ENCODE measurements around the gene TNRC18.
"Not testable (repeated sequence)": the region's sequence is repeated elsewhere in the genome, so short reads cannot be mapped to it uniquely, and the experiment has no call there.

Gene TNRC18, protein sequence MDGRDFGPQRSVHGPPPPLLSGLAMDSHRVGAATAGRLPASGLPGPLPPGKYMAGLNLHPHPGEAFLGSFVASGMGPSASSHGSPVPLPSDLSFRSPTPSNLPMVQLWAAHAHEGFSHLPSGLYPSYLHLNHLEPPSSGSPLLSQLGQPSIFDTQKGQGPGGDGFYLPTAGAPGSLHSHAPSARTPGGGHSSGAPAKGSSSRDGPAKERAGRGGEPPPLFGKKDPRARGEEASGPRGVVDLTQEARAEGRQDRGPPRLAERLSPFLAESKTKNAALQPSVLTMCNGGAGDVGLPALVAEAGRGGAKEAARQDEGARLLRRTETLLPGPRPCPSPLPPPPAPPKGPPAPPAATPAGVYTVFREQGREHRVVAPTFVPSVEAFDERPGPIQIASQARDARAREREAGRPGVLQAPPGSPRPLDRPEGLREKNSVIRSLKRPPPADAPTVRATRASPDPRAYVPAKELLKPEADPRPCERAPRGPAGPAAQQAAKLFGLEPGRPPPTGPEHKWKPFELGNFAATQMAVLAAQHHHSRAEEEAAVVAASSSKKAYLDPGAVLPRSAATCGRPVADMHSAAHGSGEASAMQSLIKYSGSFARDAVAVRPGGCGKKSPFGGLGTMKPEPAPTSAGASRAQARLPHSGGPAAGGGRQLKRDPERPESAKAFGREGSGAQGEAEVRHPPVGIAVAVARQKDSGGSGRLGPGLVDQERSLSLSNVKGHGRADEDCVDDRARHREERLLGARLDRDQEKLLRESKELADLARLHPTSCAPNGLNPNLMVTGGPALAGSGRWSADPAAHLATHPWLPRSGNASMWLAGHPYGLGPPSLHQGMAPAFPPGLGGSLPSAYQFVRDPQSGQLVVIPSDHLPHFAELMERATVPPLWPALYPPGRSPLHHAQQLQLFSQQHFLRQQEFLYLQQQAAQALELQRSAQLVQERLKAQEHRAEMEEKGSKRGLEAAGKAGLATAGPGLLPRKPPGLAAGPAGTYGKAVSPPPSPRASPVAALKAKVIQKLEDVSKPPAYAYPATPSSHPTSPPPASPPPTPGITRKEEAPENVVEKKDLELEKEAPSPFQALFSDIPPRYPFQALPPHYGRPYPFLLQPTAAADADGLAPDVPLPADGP (N-terminal part only)

GRCh38 chr7:5423306-5423975, at the start of gene TNRC18:
TSS of gene TNRC18 (minus strand) at chr7:5423834. CDS start at chr7:5421246, 2,588 bp downstream.
- DNase-seq (ENCODE audit: low spot score): no peak

DNA sequence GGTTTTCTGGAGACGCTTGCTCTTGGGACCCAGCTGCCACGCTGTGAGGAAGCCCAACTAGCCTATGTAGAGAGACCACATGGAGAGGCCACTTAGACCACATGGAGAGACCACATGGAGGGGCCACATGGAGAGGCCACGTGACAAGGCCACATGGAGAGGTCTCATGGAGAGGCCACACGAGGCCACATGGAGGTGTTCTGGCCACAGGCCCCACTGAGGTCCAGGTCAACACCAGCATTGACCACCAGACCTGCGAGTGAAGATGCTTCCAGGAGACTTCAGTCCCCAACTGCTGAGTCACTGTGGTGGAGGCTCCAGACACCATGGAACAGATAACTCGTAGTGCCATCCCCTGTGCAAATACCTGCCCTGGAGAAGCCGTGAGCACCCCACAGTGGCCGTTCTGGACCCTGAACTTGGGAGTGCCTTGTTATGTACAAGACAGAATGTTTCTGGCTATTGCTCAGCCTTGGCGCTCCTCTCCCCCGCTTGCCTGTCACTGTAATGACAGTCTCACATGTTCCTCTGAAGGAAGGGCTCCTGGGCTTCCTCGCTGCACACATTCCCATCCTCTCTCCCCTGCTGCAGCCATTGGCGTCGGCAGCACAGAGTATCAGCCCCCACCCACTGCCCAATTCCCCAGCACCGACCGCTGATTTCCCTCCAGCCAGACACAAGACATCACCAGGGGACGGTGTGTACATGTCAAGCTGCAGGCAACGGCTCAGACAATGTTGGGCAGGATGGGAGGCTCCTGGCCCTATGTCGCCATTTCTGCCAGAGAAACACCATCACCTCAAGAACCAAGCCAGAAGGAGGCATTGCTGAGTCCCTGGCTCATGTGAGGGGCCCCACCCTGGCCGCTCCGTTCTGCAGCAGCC, 49.0 kb upstream of the TNRC18 start:
- DNase-seq (ENCODE audit: low spot score): no peak

DNA sequence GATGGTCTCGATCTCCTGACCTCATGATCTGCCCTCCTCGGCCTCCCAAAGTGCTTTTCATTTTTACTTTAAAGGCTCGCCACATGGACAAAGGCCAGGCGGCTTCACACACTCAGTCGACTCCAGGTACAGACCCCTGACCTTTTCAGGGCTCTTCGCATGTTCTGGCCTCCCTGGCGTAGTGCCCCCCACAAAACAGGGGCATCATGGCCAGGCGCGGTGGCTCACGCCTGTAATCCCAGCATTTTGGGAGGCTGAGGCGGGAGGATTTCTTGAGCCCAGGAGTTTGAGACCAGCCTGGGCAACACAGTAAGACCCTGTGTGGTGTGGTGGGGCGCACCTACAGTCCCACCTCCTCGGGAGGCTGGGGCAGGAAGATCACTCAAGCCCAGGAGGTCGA, 48.0 kb upstream of the TNRC18 start:
- DNase-seq (ENCODE audit: low spot score): not testable (repeated sequence)

DNA sequence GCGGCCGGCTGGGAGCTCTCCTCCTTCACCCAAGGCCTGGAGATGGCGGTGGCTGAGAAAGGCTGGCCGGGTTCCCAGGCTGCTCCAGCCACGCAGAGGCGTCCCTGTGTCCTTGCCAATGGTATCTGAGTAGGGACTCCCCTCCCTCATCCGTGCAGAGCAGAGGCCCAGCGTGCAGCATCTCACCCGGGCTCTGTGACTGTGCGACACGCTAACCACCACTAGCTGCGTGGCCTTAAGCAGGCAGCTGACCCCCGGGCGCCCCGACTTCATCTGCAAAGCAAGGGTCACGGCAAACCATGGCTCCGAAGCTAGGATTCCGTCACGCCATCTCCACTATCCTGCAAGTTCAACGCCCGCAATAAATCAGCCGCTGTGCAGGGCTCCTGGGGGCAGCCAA, 47.2 kb upstream of the TNRC18 start:
- no peak for DNase-seq (ENCODE audit: low spot score)

- no peak for DNase-seq (ENCODE audit: low spot score)
These were observed 46.5 kb upstream of the TNRC18 start for GRCh38 chr7:5470167-5470532.

- no peak for DNase-seq (ENCODE audit: low spot score)
These were observed 45.9 kb upstream of the TNRC18 start for GRCh38 chr7:5469375-5470166.

DNA sequence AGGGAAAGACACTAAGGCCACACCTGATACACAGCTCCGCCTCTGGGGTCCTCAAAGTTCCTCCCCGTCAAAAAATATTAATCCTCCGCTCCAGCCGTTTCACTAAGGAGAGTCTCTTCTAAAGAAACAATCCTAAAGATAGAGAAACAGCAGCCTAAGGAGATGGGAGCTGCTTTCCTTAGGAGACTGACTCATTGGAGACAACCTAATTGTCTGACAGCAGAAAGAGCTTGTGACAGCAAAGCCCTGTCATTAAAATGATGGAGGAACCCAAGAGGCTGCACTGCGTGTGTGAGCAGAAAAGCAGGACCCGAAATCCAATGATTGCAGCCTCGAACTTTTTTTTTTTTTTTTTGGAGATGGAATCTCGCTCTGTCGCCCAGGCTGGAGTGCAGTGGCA, 44.0 kb upstream of the TNRC18 start:
- DNase-seq (ENCODE audit: low spot score): no peak

DNA sequence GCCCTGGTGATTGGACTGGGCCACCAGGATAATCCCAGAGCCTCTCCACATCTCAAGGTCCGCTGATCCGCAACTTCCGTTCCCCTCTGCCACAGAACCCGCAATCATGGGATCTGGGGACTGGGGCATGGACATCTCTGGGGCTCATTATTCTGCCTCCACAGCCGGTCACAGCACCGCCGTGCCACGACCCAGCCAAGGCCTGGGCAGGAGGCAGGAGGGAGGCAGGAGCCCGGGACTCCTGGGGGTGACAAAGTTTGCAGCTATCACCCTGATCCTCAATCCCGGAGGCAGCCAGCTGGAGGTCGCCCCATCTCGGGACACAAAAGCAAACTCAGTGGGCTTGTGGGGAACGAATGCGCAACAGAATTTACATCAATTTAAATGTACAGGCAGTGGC, 42.9 kb upstream of the TNRC18 start:
- no peak for DNase-seq (ENCODE audit: low spot score)

DNA sequence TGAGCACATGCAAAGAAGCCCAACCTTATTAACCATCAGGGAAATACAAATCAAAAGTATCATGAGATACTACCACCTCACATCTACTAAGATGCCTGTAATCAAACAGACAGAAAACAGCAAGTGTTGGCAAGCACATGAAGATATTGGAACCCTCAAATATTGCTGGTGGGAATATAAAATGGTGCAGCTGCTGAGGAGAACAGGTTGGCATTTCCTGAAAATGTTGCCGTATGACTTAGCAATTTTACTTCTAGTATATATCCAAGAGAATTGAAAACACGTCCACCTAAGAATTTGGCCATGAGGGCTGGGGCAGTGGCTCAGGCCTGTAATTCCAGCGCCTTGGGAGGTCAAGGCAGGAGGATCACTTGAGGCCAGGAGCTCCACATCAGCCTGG, 39.4 kb upstream of the TNRC18 start:
- no peak for DNase-seq (ENCODE audit: low spot score)

DNA sequence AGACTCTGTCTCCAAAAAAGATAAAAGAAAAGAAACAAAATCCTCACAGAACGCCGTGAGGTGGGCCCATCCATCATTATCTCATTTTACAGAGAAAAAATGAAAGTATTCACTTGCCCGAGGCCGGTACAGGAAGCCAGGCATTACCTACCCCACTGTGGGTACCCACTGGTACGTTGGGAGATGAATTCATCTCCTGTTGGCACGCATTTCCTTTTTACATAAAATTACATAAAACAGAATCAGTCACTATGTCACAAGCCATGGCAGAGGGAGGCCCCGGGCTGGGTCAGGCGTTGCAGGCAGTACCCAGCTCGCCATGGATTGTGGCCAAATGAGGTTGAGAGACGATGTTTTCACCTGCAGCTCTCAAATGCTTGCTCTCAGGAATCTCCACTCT, 38.6 kb upstream of the TNRC18 start:
- no peak for DNase-seq (ENCODE audit: low spot score)

DNA sequence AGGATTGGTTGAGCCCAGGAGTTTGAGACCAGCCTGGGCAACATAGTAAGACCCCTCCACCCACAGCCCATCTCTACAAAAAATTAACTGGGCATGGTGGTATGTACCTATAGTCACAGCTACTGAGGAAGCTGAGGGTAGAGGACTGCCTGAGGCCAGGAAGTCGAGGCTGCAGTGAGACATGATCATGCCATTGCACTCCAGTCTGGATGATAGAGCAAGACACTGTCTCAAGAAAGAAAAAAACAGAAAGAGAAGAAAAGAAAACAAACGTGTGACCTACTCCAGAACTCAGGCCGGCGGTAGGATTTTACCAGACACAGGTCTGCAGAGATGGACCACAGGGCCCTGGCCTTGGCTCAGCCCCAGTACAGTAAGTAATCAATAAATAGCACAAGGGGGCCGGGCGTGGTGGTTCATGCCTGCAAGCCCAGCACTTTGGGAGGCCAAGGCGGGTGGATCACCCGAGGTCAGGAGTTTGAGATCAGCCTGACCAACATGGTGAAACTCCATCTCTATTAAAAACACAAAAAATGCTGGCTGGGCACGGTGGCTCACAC, 35.4 kb upstream of the TNRC18 start:
- DNase-seq (ENCODE audit: low spot score): no peak

- DNase-seq (ENCODE audit: low spot score): no peak
These were observed 33.7 kb upstream of the TNRC18 start for GRCh38 chr7:5457245-5457735.

GRCh38 chr7:5456409-5456808, 32.8 kb upstream of the TNRC18 start:
- DNase-seq (ENCODE audit: low spot score): no peak

- no peak for DNase-seq (ENCODE audit: low spot score)
These were observed 32.1 kb upstream of the TNRC18 start for GRCh38 chr7:5455581-5456219.

DNA sequence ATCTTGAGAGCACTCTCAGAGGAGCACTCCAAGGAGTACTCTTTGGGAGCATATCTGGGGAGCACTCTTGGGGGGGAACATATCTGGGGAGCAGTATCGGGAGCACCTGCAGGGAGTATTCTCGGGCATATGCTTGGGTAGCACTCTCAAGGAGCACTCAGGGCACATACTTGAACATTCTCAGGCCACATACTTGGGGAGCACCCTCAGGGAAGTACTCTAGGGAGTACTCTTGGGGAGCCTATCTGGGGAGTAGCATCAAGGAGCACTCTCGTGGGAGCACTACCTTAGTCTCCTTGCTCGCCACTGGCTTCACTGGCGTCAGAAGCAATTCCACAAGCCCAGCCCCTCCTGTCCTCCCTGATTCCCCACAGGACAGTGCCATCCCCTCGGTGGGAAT, 31.5 kb upstream of the TNRC18 start:
- no peak for DNase-seq (ENCODE audit: low spot score)

GRCh38 chr7:5454485-5454884, 30.9 kb upstream of the TNRC18 start:
- DNase-seq (ENCODE audit: low spot score): no peak

GRCh38 chr7:5453566-5454075, 30.0 kb upstream of the TNRC18 start:
- no peak for DNase-seq (ENCODE audit: low spot score)

DNA sequence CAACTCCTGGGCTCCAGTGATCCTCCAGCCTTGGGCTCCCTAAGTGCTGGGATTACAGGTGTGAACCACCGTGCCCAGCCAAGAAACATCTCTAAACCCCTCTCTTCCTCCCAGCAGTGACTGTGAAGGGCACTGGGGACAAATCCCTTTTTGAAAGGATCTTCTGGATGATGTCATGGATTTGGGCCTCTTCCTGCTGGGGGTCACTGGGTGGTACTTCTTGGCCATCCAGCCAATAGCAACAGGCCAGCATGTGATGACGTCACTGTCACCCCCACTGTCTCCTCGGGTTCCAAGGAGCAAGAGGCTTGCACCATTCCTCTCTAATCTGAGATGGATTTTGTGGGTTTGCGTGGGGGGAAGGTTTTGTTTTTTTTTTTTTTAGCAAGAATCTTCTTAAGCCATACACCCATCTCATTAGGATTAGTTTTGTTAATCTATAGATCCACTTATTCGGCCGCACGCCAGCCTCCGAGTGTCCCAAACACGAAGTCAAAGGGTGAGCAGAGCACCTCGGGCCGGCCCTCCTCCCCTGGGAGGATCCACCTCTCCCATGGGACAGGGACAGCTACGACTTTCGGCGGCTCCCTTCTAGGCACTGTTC, 29.4 kb upstream of the TNRC18 start:
- no peak for DNase-seq (ENCODE audit: low spot score)

DNA sequence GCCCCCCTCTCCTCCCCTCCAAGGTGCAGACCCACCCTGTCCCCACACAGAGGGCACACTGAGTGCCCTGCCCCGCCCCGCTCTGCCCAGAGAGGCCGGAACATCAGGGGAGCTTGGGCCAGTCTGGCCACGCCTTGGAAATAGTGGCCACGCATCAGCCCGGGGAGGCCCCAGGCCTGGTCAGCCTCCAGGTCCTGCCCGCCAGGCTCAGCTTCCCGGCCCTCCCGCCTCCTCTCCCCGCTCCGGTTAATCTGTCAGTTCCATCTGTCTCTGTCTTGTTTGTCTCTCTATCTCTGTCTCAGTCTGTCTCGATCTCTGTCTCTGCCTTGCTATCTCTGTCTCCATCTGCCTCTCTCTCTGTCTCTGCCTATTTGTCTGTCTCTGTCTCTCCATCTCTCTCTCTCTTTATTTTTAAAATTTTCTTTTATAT, 28.9 kb upstream of the TNRC18 start:
- no peak for DNase-seq (ENCODE audit: low spot score)

All from CD4-positive, alpha-beta T cell treated with Interleukin-6 at 100 ng/mL for 8 hours (primary cell).